Left forelimb (tissue), 1 donor: ENCODE results near the gene PLS1.

ENCODE experiments used
- DNase-seq: peaks from one replicate; pipeline ENCODE4 v3.0.0-alpha.2; 2018; ENCODE audit warnings: low spot score

Gene PLS1

GRCh38 chr3:142641504-142641903, 45.3 kb downstream of the PLS1 start:
- no peak for DNase-seq

DNA sequence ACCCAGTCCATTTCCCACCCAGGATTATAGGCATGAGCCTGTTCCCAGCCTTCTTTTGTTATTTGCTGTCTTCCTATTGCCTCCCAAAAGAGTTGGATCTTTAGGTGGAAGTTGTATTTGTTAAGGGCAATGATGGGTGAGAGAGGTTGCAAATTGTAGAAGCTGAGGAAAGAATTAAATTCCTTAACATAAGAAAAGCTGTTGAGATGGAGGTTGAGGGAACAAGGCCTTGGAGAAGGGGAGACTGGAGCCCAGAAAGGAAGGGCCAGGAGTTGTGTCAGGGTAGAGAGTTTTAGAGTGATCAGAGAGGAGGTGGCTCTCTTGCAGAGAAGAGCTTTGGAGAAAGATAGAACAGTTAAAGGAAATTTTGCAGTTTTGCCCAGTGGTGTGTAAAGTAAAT, 46.8 kb downstream of the PLS1 start:
- no peak for DNase-seq

DNA sequence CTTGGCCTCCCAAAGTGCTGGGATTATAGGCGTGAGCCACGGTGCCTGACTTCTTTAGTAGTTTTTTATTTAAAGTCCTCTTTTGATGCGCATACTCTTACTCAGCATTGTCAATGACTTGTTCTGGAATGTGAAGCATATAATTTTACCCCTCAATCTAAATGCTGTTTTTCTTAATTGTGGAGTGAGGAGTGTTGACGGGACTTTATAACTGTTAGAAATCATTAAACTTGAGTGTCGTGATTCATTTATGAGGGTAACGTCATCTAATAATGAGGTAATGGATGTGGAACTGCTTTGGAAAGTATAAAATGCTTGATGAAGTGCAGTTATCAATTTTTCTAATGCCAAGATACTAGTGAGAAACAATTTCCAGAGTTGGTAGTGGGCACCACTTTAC, 48.3 kb downstream of the PLS1 start:
- no peak for DNase-seq

DNA sequence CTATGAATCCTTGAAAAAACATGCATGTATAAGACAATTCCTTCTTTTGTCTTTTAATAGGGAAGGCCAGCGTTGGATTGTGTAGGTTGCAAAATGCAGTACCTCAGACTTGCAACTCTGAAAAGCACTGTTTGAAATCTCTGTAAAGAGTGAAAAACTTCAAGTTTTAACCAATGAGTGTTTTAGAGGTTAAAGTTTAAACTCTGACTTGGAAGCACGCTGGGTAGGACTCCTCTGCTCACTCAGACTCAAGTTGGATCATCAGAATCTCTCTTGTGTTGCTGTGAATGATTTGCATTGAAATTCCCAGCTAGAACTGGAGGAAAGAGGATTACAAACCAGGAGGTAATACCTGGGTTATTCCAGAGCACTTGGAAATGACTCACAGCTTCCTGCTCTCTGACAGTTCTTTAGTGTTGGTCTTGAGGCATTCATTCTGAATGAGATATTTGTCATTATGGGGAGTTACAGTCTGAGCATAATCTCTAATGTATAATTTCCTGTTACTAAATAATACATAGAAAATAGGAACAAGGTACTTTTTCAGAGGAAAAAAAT, 49.1 kb downstream of the PLS1 start:
- no peak for DNase-seq

DNA sequence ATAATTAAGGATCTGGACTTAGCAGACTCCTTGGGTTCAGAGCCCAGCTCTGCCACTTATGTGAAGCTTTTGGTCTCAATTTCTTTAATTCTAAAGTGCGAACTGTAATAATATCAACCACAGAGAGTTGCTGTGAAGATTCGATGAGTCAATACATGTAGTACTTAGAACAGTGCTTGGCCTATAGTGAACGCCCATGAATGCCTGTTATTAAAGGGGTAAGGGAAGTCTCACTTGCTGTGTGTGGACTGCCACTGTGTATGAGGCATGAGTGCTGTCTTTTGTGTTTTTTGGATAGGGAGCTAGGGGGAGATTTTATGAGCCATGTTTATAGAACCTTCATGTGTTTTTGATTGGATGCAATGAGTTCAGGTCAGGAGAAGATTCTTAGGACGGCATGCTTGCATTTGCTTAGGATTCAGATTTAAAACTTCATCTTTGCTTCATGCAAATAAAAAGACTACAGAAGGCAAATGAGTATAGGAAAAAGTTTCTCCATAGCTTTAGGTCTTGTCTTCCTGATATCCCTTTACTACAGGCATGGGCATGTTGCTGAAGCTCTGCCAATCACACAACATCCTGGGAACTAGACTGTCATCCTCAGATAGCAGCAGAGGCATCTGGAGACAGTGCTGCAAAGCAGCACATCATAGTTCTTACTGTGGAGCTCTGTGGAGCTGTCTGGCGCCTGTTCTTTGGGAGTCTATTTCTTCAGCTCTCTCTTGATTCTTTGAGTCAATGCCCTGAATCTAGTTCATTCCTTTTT, 50.0 kb downstream of the PLS1 start:
- no peak for DNase-seq

- no peak for DNase-seq
These were observed 51.7 kb downstream of the PLS1 start for GRCh38 chr3:142647856-142648255.

- no peak for DNase-seq
These were observed 52.8 kb downstream of the PLS1 start for GRCh38 chr3:142648950-142649349.

DNA sequence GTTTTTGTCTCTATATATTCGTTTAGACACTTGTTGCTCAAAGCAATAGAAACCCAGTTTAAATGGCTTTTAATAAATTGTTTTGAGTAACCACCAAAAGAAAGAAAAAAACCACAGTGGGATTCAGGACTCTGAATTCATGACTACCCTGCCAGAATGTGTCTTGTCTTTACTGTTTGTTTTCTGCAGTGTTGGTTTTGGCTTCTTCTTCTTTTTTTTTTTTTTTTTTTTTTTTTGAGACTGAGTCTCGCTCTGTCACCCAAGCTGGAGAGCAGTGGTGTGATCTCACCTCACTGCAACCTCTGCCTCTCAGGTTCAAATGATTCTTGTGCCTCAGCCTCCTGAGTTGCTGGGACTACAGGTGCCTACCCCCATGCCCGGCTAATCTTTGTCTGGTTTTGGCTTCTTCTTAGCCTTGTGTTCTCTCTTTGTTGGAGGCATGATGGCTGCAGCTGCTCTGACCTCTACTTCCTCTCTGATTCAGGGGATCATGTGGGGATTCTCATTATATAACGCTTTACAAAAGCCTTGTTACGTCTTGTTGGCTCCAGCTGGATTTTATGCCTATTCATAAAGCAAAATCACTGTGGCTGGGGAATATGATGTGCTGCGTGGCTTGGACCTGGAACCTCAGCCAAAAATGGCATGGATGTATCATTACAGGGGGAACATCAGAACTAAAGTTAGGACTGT, 54.0 kb downstream of the PLS1 start:
- no peak for DNase-seq

- no peak for DNase-seq
These were observed 55.5 kb downstream of the PLS1 start for GRCh38 chr3:142651711-142652110.

DNA sequence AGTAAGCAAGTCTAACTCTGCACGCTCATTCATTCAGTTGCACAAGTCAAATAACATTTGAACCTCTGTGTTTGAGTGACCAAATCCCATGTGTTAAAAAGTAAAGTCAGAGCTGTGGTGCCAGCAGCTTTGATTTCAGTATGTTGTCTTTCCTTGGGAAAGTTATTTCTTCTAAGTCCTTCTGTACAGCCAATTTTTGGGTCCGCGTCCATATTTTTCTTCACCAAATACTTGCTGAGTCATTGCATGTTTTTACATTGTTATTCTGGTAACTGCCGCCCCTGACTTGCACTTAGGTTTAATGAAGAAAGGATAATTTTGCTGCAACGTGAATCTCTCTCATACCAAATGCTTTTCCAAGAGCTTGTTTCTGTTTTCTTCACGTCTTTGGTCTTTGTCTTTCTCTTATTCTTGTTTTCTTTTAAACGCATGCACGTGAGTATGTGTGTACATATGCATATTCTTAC, 56.7 kb downstream of the PLS1 start:
- DNase-seq = no peak

- DNase-seq = no peak
These were observed 60.4 kb downstream of the PLS1 start for GRCh38 chr3:142656575-142656974.

DNA sequence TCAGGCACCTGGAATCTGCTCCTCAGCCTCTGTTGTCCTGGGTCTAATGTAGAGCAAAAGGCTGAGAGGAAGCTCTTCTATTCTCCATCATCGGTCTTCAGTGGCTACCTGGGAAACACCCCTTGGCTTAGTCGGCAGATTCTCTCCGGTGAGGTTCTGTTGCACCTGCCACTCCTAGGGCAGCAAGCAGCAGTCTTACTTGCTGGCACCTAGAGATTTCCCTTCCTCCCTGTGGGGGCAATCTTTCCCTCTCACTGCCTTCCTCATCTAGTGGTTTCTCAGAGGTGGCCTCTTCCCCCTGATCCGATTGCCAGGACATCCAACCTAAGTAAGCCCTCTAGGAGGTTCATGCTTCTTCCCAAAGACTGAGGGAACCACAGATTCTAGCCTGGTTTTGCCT, 60.8 kb downstream of the PLS1 start:
- DNase-seq = no peak

GRCh38 chr3:142660383-142660782, 64.2 kb downstream of the PLS1 start:
- no peak for DNase-seq

DNA sequence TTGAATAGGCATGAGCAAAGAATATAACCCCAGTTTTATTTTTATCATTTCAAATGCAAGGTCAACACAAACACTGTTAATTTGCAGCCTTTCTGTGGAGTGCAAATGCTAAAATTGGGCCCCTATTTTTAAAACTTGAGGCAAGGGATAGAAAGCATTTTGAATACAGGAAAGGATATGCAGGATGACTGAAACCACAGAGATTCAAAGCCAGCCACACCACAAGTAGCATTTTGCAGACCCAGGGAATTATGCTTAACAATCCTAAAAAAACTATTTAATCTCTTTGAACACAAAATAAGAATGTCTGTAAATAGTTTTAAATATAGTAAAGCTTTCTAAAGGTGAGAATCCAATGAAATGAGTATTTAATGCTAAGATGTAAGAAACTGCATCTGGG, 64.7 kb downstream of the PLS1 start:
- no peak for DNase-seq

DNA sequence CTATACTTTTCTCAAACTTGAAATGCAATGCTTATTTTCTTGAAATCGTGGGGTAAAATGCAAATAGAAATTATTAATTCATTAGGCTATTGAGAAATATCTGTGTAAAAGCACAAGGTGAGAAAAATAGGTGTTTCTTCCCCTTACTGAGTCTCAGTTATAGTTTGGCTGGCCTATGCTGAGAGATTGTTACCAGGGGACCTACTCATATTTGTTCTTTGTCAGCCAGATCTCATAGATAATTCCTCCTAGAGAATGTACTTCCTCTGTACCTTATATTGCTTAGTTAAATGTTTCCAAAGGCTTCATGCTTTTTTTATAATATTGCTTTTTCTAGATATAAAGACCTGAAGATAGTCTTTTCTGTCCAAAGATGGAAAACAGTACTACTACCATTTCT, 67.7 kb downstream of the PLS1 start:
- no peak for DNase-seq

- DNase-seq = no peak
These were observed 68.1 kb downstream of the PLS1 start for GRCh38 chr3:142664311-142664710.

GRCh38 chr3:142664819-142665218, 68.6 kb downstream of the PLS1 start:
- DNase-seq = no peak

DNA sequence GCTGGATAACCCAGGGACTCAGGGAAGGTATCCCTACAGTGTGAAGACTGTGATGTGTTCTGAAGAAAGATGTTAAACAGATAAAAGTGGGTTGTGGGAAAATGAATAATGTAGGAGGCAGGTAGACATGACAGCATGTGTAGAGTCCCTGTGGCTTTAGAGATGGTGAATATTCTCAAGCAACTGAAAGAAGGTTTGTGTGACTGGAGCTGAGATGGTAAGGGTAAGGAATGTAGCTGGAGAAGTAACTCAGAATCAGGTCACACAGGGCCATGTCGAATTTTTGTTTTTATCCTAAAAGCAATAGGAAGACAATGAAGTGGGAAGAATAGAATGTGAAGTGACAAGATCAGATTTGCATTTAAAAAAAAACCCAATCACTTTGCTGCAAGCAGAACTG, 73.9 kb downstream of the PLS1 start:
- no peak for DNase-seq

DNA sequence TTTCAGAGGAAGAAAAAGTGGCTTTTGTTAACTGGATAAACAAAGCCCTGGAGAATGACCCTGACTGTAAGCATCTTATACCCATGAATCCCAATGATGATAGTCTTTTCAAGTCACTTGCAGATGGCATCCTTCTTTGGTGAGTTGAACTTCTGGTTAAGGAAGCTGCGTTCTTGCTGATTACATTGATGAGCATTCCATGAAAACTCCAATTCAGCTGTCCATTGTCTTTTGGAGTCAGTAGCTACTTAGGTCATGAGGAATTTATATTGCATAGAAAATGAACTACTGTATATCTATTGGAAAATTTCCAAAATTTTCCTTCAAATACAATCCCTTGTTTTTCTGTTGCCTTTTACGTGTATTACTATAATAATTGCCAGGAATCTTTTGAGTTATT, 80.0 kb downstream of the PLS1 start:
- DNase-seq = no peak

GRCh38 chr3:142680710-142681109, 84.5 kb downstream of the PLS1 start:
- no peak for DNase-seq

- DNase-seq = no peak
These were observed 94.4 kb downstream of the PLS1 start for GRCh38 chr3:142690613-142691012.

DNA sequence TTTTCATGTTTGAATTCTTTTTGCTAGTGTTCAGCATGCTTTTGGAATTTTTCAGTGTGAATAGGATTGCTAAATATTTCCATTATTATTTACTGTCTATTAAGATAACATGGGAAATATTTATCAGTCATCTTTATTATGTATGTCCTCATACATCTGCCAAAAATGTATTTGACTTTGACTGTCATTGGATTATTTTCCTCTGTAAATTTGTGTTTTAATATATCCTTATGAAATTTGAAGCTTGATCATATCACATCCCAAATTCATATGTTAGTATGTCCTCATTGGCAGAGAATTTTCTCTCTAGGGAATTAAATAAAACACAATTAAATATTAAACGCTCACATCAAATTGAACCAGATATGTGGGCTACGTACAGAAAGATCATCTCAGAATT, 95.3 kb downstream of the PLS1 start:
- DNase-seq = no peak

GRCh38 chr3:142693136-142693853, 97.1 kb downstream of the PLS1 start:
- no peak for DNase-seq
